Nucleus accumbens (tissue), 56 donors: ENCODE results near the gene GRID1.

Experiments
- DNase-seq, 56 donors: peaks; one replicate each; lab custom pipeline; 2025; lab: John Stamatoyannopoulos, UW

GRID1 gene

GRCh38 chr10:86342111-86342863, 24.3 kb downstream of the GRID1 start:
- peak in 3 of 56 donors; percentile 38 to 48 (median 39) for DNase-seq

DNA sequence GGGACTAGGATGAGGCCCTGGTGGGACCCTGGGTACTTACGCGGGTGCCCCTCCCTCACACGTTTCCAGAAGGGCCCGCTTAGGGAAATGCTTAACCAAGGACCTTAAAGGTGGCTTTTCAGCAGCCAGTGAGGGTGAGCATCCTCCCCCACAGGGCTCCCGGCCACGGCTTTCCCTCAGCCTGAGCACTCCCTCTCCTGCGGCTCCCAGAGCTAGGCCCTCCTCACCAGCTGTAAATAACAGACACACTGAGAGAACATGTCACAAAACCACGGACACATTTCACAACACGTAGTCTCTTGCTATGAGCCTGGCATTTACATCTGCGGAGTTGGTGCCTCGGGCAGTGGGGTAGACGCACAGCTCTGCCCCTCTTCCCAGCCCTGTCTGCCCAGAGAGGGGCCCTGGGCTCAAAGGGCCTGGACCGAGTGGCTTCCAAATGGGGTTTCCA, 25.2 kb downstream of the GRID1 start:
- DNase-seq, result no peak

DNA sequence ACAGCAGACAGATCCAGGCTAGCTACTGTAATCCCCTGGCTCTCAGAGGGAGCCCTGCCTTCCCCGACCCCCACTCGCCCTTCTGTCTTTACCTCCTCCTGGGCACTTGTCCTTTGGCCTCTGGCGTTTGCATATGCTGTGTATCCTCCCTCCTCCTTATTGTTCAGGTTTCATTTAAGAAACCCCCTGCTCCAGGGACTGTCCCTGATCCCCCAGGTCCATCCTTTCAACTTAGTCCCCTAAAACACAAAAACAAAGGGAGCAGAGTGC, 25.7 kb downstream of the GRID1 start:
- DNase-seq, result no peak

- no peak for DNase-seq
Measured at GRCh38 chr10:86340176-86340990, 26.2 kb downstream of the GRID1 start.

DNA sequence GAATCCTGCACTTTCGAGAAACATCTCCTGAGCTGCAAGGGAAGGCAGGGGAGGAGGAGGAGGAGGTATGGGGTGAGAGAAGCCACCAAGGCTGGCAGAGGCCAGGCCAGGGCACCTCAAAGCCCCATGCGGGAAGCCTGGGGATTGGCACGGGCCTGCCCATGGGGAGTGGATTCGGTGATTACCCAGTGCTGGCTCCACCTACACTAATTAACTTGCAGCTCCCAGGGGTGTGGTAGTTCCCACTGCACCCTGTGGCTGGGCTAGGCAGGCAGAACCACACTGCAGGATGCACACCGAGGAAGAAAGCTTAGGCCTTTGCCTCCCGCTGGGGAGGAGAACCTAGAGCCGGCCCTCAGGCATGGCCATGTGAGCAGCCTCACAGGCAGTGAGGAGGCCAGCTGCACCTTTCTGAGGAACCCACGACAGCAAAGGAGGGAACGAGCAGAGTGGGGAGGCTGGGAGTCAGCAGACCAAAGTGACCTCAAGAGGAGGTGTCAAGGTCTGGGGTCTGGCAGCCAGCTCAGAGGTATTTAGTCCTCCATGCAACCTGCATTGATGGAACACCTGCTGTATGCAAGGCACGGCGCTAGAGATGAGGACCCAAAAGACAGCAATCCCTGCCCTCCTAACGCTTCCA, 27.2 kb downstream of the GRID1 start:
- no peak for DNase-seq

DNA sequence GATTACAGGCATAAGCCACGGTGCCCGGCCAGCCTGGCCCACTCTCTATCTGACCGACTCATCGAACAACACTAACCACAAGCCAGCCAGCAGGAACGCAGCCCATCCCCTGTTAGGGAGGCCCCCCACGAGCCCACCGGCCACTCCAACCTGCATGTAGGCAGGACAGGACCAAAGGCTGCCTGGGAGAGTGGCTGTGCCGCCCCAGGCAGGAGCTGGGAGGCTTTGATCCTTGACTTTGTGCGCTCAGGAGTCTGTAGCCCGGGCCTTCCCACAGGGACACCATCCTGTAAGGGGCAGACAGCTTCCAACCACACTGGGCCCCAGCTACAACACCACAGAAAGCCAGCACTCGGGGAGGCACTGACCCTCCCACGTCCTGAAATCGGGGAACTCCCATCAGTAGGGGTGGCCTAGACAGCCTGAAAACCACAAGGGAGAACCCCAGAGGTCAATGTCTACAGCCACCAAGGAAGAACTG, 29.4 kb downstream of the GRID1 start:
- no peak for DNase-seq

GRCh38 chr10:86336341-86336740, 30.3 kb downstream of the GRID1 start:
- DNase-seq, result no peak

- DNase-seq, result no peak
Measured at GRCh38 chr10:86335831-86336230, 30.8 kb downstream of the GRID1 start.

GRCh38 chr10:86335257-86335656, 31.3 kb downstream of the GRID1 start:
- DNase-seq, result no peak

- DNase-seq, result no peak
Measured at GRCh38 chr10:86334488-86335085, 32.0 kb downstream of the GRID1 start.

GRCh38 chr10:86333826-86334487, 32.6 kb downstream of the GRID1 start:
- peak in 23 of 56 donors; percentile 16 to 81 (median 47) for DNase-seq

- no peak for DNase-seq
Measured at GRCh38 chr10:86331861-86332260, 34.7 kb downstream of the GRID1 start.

DNA sequence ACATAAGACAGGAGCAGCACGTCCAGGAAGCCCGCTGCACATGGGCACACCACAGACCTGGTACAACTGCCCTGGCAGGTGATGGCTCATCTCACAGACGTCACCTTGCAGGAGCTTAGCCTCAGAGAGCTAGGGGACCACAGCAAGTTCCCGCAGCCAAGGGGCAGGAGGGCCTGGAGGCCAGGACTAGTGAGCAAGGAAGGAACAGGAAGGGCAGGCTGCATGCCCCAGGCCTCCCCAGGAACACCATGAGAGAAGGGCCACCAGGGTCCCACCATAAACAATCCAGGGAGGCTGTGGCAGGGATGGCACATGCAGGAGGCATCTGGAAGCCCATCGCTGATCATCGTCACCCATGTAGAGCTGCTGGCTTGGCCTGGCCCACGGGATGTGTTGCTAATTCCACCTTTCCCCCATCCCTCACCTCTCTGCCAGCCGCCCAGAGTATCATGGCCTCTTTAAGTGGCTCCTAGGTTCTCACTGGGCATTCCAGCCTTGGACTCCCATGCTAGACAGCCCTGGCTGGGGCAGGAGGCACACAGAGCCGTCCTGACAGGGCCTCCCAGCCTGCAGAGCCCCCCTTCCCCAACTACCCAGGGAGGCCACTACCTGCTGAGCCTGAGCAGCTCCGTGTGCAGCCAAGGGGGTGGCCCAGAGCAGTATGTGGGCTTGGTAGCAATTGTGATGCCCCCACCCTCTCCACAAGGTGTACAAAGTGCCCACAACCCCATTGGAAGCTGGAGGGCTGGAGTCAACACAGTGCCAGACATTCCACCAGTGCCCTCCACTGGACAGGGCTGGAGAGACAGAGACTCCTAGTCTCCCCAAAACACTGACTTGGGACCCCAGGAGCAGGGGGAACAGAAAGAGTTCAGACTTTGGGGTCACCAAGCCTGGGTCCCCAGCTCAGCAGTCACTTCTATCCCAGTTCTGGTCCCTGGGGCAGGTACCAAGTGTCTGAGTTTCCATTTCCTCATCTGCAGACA, 35.5 kb downstream of the GRID1 start:
- DNase-seq, result peak in 6 of 56 donors; percentile 14 to 44 (median 18)

GRCh38 chr10:86329896-86330680, 36.5 kb downstream of the GRID1 start:
- no peak for DNase-seq

- no peak for DNase-seq
Measured at GRCh38 chr10:86329093-86329710, 37.4 kb downstream of the GRID1 start.

- no peak for DNase-seq
Measured at GRCh38 chr10:86327954-86328725, 38.5 kb downstream of the GRID1 start.

DNA sequence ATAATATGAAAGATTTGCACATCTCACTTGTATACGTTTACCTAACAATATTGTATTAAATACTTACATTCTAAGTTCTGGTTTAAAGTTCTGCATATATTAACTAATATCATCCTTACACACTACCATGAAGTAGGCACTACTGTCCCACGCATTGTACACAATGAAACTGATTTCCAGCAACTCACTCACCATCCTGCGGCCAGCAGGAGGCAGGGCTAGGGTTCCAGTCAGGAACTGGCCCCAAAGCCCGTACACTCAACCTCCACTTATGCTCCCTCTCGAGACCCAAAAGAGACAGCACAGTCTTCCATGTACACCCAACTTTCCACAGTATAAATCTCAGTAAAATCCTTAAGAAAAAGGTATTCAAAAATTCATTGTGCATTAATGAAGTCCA, 41.4 kb downstream of the GRID1 start:
- no peak for DNase-seq
